ENCODE measurements around the gene RAB30. TPM values are rescaled to one million over a fixed set of nuclear protein-coding genes. Genes with fewer than 3 reads are reported as not detected.
A peak's percentile ranks its signal among the peaks of the same experiment; 100 is the strongest.

RAB30 gene
- total RNA-seq, 4 donors from 2014 or later, result 29.8 to 57.1 (median 33.9) TPM

DNA sequence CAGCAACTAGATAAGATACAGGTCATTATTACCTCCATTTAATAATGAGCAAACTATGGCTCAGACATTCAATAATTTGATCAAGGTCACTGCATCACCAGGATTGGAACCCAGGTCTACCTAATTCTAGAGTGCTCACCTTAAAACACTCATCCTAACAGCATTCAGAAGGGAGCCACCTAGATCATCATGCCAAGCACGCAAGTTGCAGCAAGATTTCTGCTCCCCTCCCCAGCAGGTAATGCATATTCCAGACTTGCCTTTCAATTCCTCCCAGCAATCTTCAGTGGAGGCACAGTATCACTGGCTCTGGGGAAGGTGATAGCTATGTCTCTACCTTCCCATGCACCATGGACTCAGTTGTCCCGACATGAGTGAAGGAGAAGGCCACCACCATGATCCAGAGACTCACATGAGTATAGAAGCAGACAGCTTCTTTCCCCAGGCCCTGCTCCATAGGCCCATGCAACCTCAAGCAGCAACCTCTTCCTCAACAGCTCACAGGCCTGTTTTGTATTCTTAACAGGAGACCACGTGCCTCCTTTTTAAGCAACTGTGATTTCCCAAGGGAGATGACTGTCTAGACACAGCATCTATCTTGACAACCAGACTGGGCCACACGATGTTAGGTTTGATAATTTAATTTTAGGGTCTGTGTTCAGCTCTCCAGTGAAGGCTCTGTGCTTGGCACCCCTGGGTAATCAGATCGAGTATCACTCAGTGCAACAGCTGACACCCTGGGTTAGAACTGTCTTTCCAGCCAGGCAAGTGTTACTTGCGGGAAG is 36.4 kb downstream of the RAB30 start:
- Histone ChIP-seq H3K36me3 (no peaks in the 10 kb centered on the region), H3K4me3 (peak overlapping the region; percentile 23 to 54 (median 48)), H3K27me3 (no peaks in the 10 kb centered on the region), H3K9me3 (no peaks in the 10 kb centered on the region), H3K27ac (peak overlapping the region; percentile 89 to 94 (median 92)), H3K4me1 (peaks cover 70 to 79% of the 10 kb centered on the region in 2 donors)
- intact Hi-C loops (cut with DNase I; ENCODE audit: low total_unique reads), result loop anchor here (2.0 kb wide), 2 partner anchors 18 to 122 kb away; partner anchors contain the start of gene PCF11
- TF ChIP-seq CTCF (IDR thresholded peaks at IDR 0.05 in 4 of 5, conservative IDR thresholded peaks at IDR 0.05 in 1 of 5) (no peak), POLR2A (IDR thresholded peaks at IDR 0.05) (peak; percentile 64 to 68)
- ATAC-seq (peak; percentile 74 to 77), DNase-seq (peak; percentile 73 to 82)
- in situ Hi-C loops (cut with MboI; ENCODE audit: low sequenced_read_pairs in 4 of 4), result no loop called here

GRCh38 chr11:83034673-83035014 is 37.1 kb downstream of the RAB30 start:
- Histone ChIP-seq H3K9me3 (no peaks in the 10 kb centered on the region), H3K4me3 (peak overlapping the region; percentile 23 to 54 (median 48)), H3K27ac (peak overlapping the region; percentile 89 to 94 (median 92)), H3K27me3 (no peaks in the 10 kb centered on the region), H3K36me3 (no peaks in the 10 kb centered on the region), H3K4me1 (peaks cover 71 to 79% of the 10 kb centered on the region in 2 donors)
- DNase-seq (no peak), ATAC-seq (peak in 1 of 2 donors; percentile 1)
- in situ Hi-C loops (cut with MboI; ENCODE audit: low sequenced_read_pairs in 4 of 4), result no loop called here
- TF ChIP-seq POLR2A (IDR thresholded peaks at IDR 0.05), result no peak
- no peak for TF ChIP-seq CTCF (IDR thresholded peaks at IDR 0.05 in 4 of 5, conservative IDR thresholded peaks at IDR 0.05 in 1 of 5)
- intact Hi-C loops (cut with DNase I; ENCODE audit: low total_unique reads), result loop anchor here (1.0 to 2.0 kb wide), 3 partner anchors 18 to 122 kb away; partner anchors contain the start of genes PCF11 and RAB30

GRCh38 chr11:83033972-83034672 is 37.6 kb downstream of the RAB30 start:
- TF ChIP-seq POLR2A (IDR thresholded peaks at IDR 0.05), result peak; percentile 41 to 45
- TF ChIP-seq CTCF (IDR thresholded peaks at IDR 0.05 in 4 of 5, conservative IDR thresholded peaks at IDR 0.05 in 1 of 5), result no peak
- in situ Hi-C loops (cut with MboI; ENCODE audit: low sequenced_read_pairs in 4 of 4), result no loop called here
- peak overlapping the region; percentile 23 to 54 (median 48) for H3K4me3 ChIP-seq
- H3K36me3 ChIP-seq, result no peaks in the 10 kb centered on the region
- no peaks in the 10 kb centered on the region for H3K27me3 ChIP-seq
- peaks cover 75 to 81% of the 10 kb centered on the region in 2 donors for H3K4me1 ChIP-seq
- peak; percentile 72 to 77 for ATAC-seq
- H3K9me3 ChIP-seq, result no peaks in the 10 kb centered on the region
- H3K27ac ChIP-seq, result peak overlapping the region; percentile 89 to 94 (median 92)
- intact Hi-C loops (cut with DNase I; ENCODE audit: low total_unique reads), result loop anchor here (1.0 to 2.0 kb wide), 3 partner anchors 19 to 123 kb away; partner anchors contain the start of genes PCF11 and RAB30
- DNase-seq, result peak; percentile 71 to 86

- Histone ChIP-seq H3K4me3 (peak overlapping the region; percentile 23 to 54 (median 48)), H3K27ac (peak overlapping the region; percentile 89 to 94 (median 92)), H3K9me3 (no peaks in the 10 kb centered on the region), H3K4me1 (peaks cover 74 to 84% of the 10 kb centered on the region in 2 donors), H3K27me3 (no peaks in the 10 kb centered on the region), H3K36me3 (no peaks in the 10 kb centered on the region)
- intact Hi-C loops (cut with DNase I; ENCODE audit: low total_unique reads), result no loop called here
- ATAC-seq (peak; percentile 32 to 47), DNase-seq (no peak)
- in situ Hi-C loops (cut with MboI; ENCODE audit: low sequenced_read_pairs in 4 of 4), result no loop called here
- no peak for TF ChIP-seq CTCF (IDR thresholded peaks at IDR 0.05 in 4 of 5, conservative IDR thresholded peaks at IDR 0.05 in 1 of 5)
- TF ChIP-seq POLR2A (IDR thresholded peaks at IDR 0.05), result no peak
These were observed 38.3 kb downstream of the RAB30 start for GRCh38 chr11:83033371-83033770.

Data from gastrocnemius medialis (tissue), 4 donors.